Jurkat, Clone E6-1 (cell line): ENCODE measurements around the gene SCAPER.
"Not testable (repeated sequence)": the region's sequence is repeated elsewhere in the genome, so short reads cannot be mapped to it uniquely, and the experiment has no call there.

Experiments used
- DNase-seq: peaks from one replicate; pipeline ENCODE4 v3.0.0-alpha.2; 2011; ENCODE audit warnings: low read depth, low spot score
- H3K4me3 ChIP-seq: 2 replicates; pipeline ENCODE4 v1.5.1; 2011; ENCODE audit warnings: mild to moderate bottlenecking, low read length, control low read depth, moderate library complexity

SCAPER gene

GRCh38 chr15:76696840-76697239 is 208.3 kb downstream of the SCAPER start:
- no peak for DNase-seq
- H3K4me3 ChIP-seq = no peak overlapping the region

GRCh38 chr15:76692546-76692945 is 212.6 kb downstream of the SCAPER start:
- H3K4me3 ChIP-seq, DNase-seq: not testable (repeated sequence)

GRCh38 chr15:76687592-76687991 is 217.5 kb downstream of the SCAPER start:
- H3K4me3 ChIP-seq, DNase-seq: not testable (repeated sequence)

- no peak for DNase-seq
- no peak overlapping the region for H3K4me3 ChIP-seq
These were observed 221.1 kb downstream of the SCAPER start for GRCh38 chr15:76684002-76684401.

- H3K4me3 ChIP-seq = no peak overlapping the region
- no peak for DNase-seq
These were observed 222.3 kb downstream of the SCAPER start for GRCh38 chr15:76682833-76683232.

GRCh38 chr15:76682259-76682658 is 222.9 kb downstream of the SCAPER start:
- no peak overlapping the region for H3K4me3 ChIP-seq
- DNase-seq = no peak

GRCh38 chr15:76678766-76679165 is 226.4 kb downstream of the SCAPER start:
- no peak for DNase-seq
- no peak overlapping the region for H3K4me3 ChIP-seq

GRCh38 chr15:76674883-76675282 is 230.3 kb downstream of the SCAPER start:
- no peak overlapping the region for H3K4me3 ChIP-seq
- DNase-seq = no peak

- DNase-seq = no peak
- H3K4me3 ChIP-seq = no peak overlapping the region
These were observed 235.5 kb downstream of the SCAPER start for GRCh38 chr15:76669521-76670207.

GRCh38 chr15:76668900-76669299 is 236.2 kb downstream of the SCAPER start:
- no peak for DNase-seq
- H3K4me3 ChIP-seq = no peak overlapping the region

- H3K4me3 ChIP-seq = no peak overlapping the region
- no peak for DNase-seq
These were observed 237.0 kb downstream of the SCAPER start for GRCh38 chr15:76667943-76668715.

GRCh38 chr15:76664895-76665294 is 240.2 kb downstream of the SCAPER start:
- H3K4me3 ChIP-seq = no peak overlapping the region
- no peak for DNase-seq

- H3K4me3 ChIP-seq = no peak overlapping the region
- DNase-seq = no peak
These were observed 240.7 kb downstream of the SCAPER start for GRCh38 chr15:76664411-76664810.

- no peak overlapping the region for H3K4me3 ChIP-seq
- no peak for DNase-seq
These were observed 241.6 kb downstream of the SCAPER start for GRCh38 chr15:76663529-76663928.

GRCh38 chr15:76648732-76649444 is 256.3 kb downstream of the SCAPER start:
- no peak overlapping the region for H3K4me3 ChIP-seq
- no peak for DNase-seq

- DNase-seq = no peak
- no peak overlapping the region for H3K4me3 ChIP-seq
These were observed 257.5 kb downstream of the SCAPER start for GRCh38 chr15:76647612-76648011.

- DNase-seq = no peak
- H3K4me3 ChIP-seq = no peak overlapping the region
These were observed 260.5 kb downstream of the SCAPER start for GRCh38 chr15:76644646-76645045.

- DNase-seq = peak; percentile 8
- H3K4me3 ChIP-seq = no peak overlapping the region
These were observed 262.5 kb downstream of the SCAPER start for GRCh38 chr15:76642671-76643070.

GRCh38 chr15:76637166-76637565 is 268.0 kb downstream of the SCAPER start:
- no peak overlapping the region for H3K4me3 ChIP-seq
- DNase-seq = no peak

GRCh38 chr15:76636059-76636458 is 269.1 kb downstream of the SCAPER start:
- DNase-seq = no peak

More at GRCh38 chr15:76636059-76636458, 269.1 kb downstream of the SCAPER start:
- H3K4me3 ChIP-seq = no peak overlapping the region
